HepG2 (cell line): ENCODE measurements around the gene TP53I3. TPM values are rescaled to one million over a fixed set of nuclear protein-coding genes. Genes with fewer than 3 reads are reported as not detected.

Source experiments
- FOXA1 ChIP-seq, 2 experiments: fragments of 450-650 bp in 1 of 2; sonication (generic) in 1 of 2; formaldehyde crosslinking in 1 of 2; IDR thresholded peaks; 2 replicates each; pipeline versions ENCODE4 v1.4.0 to v1.6.1; 2016 to 2020; ENCODE audit warnings: missing genetic modification reagents in 1 of 2
- GMEB2 ChIP-seq: IDR thresholded peaks from 2 replicates; pipeline ENCODE4 v1.6.1; 2016; ENCODE audit warnings: missing biosample characterization, missing genetic modification reagents, low read depth
- HNRNPK ChIP-seq: fragments of 200-400 bp; formaldehyde crosslinking; IDR thresholded peaks from 2 replicates; pipeline ENCODE4 v1.6.1; 2018; ENCODE audit warnings: low read length, low read depth, moderate library complexity, mild to moderate bottlenecking; ENCODE audit not compliant: poor library complexity, severe bottlenecking
- HOMEZ ChIP-seq: IDR thresholded peaks from 2 replicates; pipeline ENCODE4 v1.6.1; 2016; ENCODE audit warnings: low read depth
- HOXA7 ChIP-seq: sonication (generic); formaldehyde crosslinking; IDR thresholded peaks from 2 replicates; pipeline ENCODE4 v1.8.1; 2022; ENCODE audit warnings: mild to moderate bottlenecking, missing genetic modification reagents, moderate library complexity
- IKZF4 ChIP-seq: sonication (generic); formaldehyde crosslinking; IDR thresholded peaks from 2 replicates; pipeline ENCODE4 v1.5.1; 2020; ENCODE audit warnings: borderline replicate concordance, mild to moderate bottlenecking, low read depth, missing genetic modification reagents; ENCODE audit errors: not compliant biosample characterization
- LCORL ChIP-seq, 2 experiments: fragments of 450-650 bp in 1 of 2; sonication (generic) in 1 of 2; formaldehyde crosslinking in 1 of 2; IDR thresholded peaks; 2 replicates each; pipeline versions ENCODE4 v1.5.0 to v1.6.1; 2017 to 2020; ENCODE audit warnings: antibody characterized with exemption in 1 of 2, missing genetic modification reagents in 1 of 2
- MED1 ChIP-seq: sonication (generic); formaldehyde crosslinking; IDR thresholded peaks from 2 replicates; pipeline ENCODE4 v1.4.0; 2020; ENCODE audit warnings: missing genetic modification reagents
- RELA ChIP-seq: sonication (generic); formaldehyde crosslinking; IDR thresholded peaks from 2 replicates; pipeline ENCODE4 v1.4.0; 2020; ENCODE audit warnings: missing genetic modification reagents
- RFXAP ChIP-seq: sonication (generic); formaldehyde crosslinking; IDR thresholded peaks from 2 replicates; pipeline ENCODE4 v1.4.0; 2020; ENCODE audit warnings: missing genetic modification reagents, borderline replicate concordance
- TSC22D2 ChIP-seq: sonication (generic); formaldehyde crosslinking; IDR thresholded peaks from 2 replicates; pipeline ENCODE4 v1.5.1; 2020; ENCODE audit warnings: missing genetic modification reagents, mild to moderate bottlenecking, borderline replicate concordance
- ZBTB2 ChIP-seq: sonication (generic); formaldehyde crosslinking; IDR thresholded peaks from 2 replicates; pipeline ENCODE4 v1.8.0; 2022; ENCODE audit warnings: low read depth, missing genetic modification reagents
- ZFP36L2 ChIP-seq: sonication (generic); formaldehyde crosslinking; IDR thresholded peaks from 2 replicates; pipeline ENCODE4 v1.4.0; 2020; ENCODE audit warnings: missing genetic modification reagents
- ZNF446 ChIP-seq: sonication (generic); formaldehyde crosslinking; IDR thresholded peaks from 2 replicates; pipeline ENCODE4 v1.5.0; 2020; ENCODE audit warnings: mild to moderate bottlenecking, missing genetic modification reagents
- ZNF496 ChIP-seq: sonication (generic); formaldehyde crosslinking; IDR thresholded peaks from 2 replicates; pipeline ENCODE4 v1.8.1; 2023; ENCODE audit warnings: mild to moderate bottlenecking, moderate library complexity, missing genetic modification reagents; ENCODE audit not compliant: insufficient replicate concordance
- ZNF724P ChIP-seq: sonication (generic); formaldehyde crosslinking; IDR thresholded peaks from 2 replicates; pipeline ENCODE4 v1.8.0; 2022; ENCODE audit warnings: missing genetic modification reagents, borderline replicate concordance
- ZUFSP ChIP-seq: sonication (generic); formaldehyde crosslinking; IDR thresholded peaks from 2 replicates; pipeline ENCODE4 v1.9.0; 2021; ENCODE audit warnings: missing genetic modification reagents, mild to moderate bottlenecking, borderline replicate concordance
- ZXDC ChIP-seq: sonication (generic); formaldehyde crosslinking; IDR thresholded peaks from 2 replicates; pipeline ENCODE4 v1.5.0; 2020; ENCODE audit warnings: mild to moderate bottlenecking, missing genetic modification reagents
- polyA plus RNA-seq, 8 experiments: library from polyadenylated mRNA; depleted of rRNA in 3 of 8; stranded (reverse) in 7 of 8; unstranded in 1 of 8; fragments of >200 nt; fragmentation: Illumina TruSeq in 4 of 8; extraction: Trizol in 4 of 8; gene quantifications; 2 replicates each; pipeline versions ENCODE4 v1.2.1 to v1.2.3, GENCODE V29; 2011 to 2016; ENCODE audit warnings: low read depth in 4 of 8, missing spikeins in 1 of 8, mixed read lengths in 1 of 8; ENCODE audit not compliant: insufficient read depth in 1 of 8
- total RNA-seq, 5 experiments: library from RNA; depleted of rRNA; stranded (reverse); fragments of >200 nt; fragmentation: Illumina TruSeq; extraction: Trizol; gene quantifications; 2 replicates each; pipeline ENCODE4 v1.2.3, GENCODE V29; 2016; ENCODE audit warnings: low read depth in 1 of 5

TP53I3 gene
- total and polyA plus RNA-seq, 2 of the 13 experiments (the other 11 are each of a cell fraction or from before 2014, with no cell fraction given) = 25.0 to 44.1 TPM

- TF ChIP-seq HOXA7 (CRISPR knock-in tag) (no peak), RELA (CRISPR knock-in tag) (peak; percentile 58; the same call in 1 of the 2 replicates), ZNF724P (CRISPR knock-in tag) (peak; percentile 79; the same call in 1 of the 2 replicates), MED1 (CRISPR knock-in tag) (peak; percentile 94), ZNF496 (CRISPR knock-in tag) (no peak), IKZF4 (CRISPR knock-in tag) (no peak), ZXDC (peak; percentile 96), ZFP36L2 (CRISPR knock-in tag) (no peak), ZUFSP (no peak), HOMEZ (peak; percentile 62; the same call in 1 of the 2 replicates), LCORL (IDR thresholded peaks at IDR 0.05) (no peak), LCORL (CRISPR knock-in tag; IDR thresholded peaks at IDR 0.05) (peak; percentile 65), FOXA1 (IDR thresholded peaks at IDR 0.05) (no peak), FOXA1 (CRISPR knock-in tag; IDR thresholded peaks at IDR 0.05) (peak; percentile 81; the same call in 1 of the 2 replicates), TSC22D2 (peak; percentile 97; the same call in 1 of the 2 replicates), ZNF446 (CRISPR knock-in tag) (no peak), RFXAP (CRISPR knock-in tag) (peak; percentile 97), GMEB2 (CRISPR knock-in tag) (peak; percentile 100), ZBTB2 (CRISPR knock-in tag) (peak; percentile 97), HNRNPK (no peak)
These were observed 8.5 kb downstream of the TP53I3 start, which contains the start of gene SF3B6 (continued) for GRCh38 chr2:24075915-24076848.
